Measurements from ENCODE around the gene SEMA5A. TPM values are rescaled to one million over a fixed set of nuclear protein-coding genes. Genes with fewer than 3 reads are reported as not detected.

Gene SEMA5A
- total and polyA plus RNA-seq, 2 of the 8 experiments (the other 6 are each of a cell fraction or from before 2014, with no cell fraction given), result 5.3 to 8.9 TPM

DNA sequence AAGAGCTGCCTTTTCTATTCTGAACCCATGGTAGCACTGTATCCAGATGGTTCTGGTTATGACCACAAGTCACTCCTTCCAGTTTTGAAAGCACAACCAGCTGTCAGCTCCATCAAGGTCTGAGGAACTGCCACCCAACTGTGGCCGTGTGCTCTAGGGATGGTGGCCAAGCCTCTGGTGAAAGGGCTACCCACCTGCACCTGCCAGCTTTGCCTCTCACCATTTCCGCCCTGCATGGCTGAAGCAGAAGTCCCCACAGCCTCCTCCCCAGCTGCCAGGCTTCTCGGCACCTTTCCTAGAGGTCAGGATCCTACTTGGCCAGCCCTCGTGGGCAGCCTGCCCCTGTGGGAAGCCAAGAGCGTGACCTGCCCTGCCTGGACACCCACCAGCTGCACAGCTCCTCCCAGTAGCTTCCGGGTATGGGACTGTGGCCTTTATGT, 16.8 kb downstream of the SEMA5A start:
- POLR2A ChIA-PET (ENCODE audit: partially characterized antibody), result no interaction called here
- Histone ChIP-seq H4K91ac (replicated peaks; ENCODE audit: insufficient read length, low read length) (no peak overlapping the region), H3K9ac (replicated peaks in 1 of 4; ENCODE audit: extremely low read depth in 1 of 4, low read depth in 3 of 4, low read length in 3 of 4) (no peak overlapping the region), H3K79me1 (ENCODE audit: low read depth, low read length) (no peaks in the 10 kb centered on the region), H3K4me2 (ENCODE audit: insufficient read depth in 1 of 2, low read depth in 2 of 2, low read length in 2 of 2) (no peak overlapping the region), H2BK20ac (ENCODE audit: low read length) (no peak overlapping the region), H2BK12ac (ENCODE audit: low read depth, low read length) (no peak overlapping the region), H3K36me3 (ENCODE audit: control insufficient read depth in 2 of 4, insufficient read depth in 4 of 4, low read length in 3 of 4) (no peaks in the 10 kb centered on the region), H3K27me3 (replicated peaks in 1 of 4; ENCODE audit: control insufficient read depth in 3 of 4, extremely low read depth in 1 of 4, insufficient read depth in 3 of 4, low read length in 3 of 4) (no peaks in the 10 kb centered on the region), H3K27ac (ENCODE audit: low read depth, low read length) (no peak overlapping the region), H3K23ac (ENCODE audit: insufficient read length) (no peak overlapping the region), H3K4me3 (ENCODE audit: extremely low read depth in 1 of 4, insufficient read depth in 2 of 4, low read depth in 3 of 4, low read length in 4 of 4) (no peak overlapping the region), H2AK5ac (ENCODE audit: low read depth, low read length) (no peak overlapping the region), H3K4me1 (replicated peaks in 1 of 4; ENCODE audit: control insufficient read depth in 3 of 4, insufficient read depth in 4 of 4, low read length in 3 of 4) (peaks cover 0 to 3% (median 0%) of the 10 kb centered on the region in 4 experiments; a peak in 2 of 7 replicates), H3K9me3 (ENCODE audit: insufficient read depth in 2 of 2, low read depth in 1 of 2, low read length in 1 of 2) (no peaks in the 10 kb centered on the region), H3K18ac (ENCODE audit: extremely low read depth, low read length) (no peak overlapping the region), H2AFZ (ENCODE audit: low read length) (no peak overlapping the region), H2BK5ac (ENCODE audit: low read depth, low read length) (no peak overlapping the region), H3K79me2 (ENCODE audit: control insufficient read depth in 1 of 2, insufficient read depth in 2 of 2, low read length in 2 of 2) (no peaks in the 10 kb centered on the region), H4K5ac (ENCODE audit: insufficient read length, low read depth, low read length) (no peak overlapping the region), H3K4ac (replicated peaks; ENCODE audit: insufficient read length, low read depth, low read length) (no peak overlapping the region), H2BK15ac (ENCODE audit: low read length) (no peak overlapping the region), H2BK120ac (replicated peaks; ENCODE audit: low read depth, low read length) (no peak overlapping the region), H4K20me1 (replicated peaks in 1 of 2; ENCODE audit: control insufficient read depth in 1 of 2, insufficient read depth in 2 of 2, low read length in 2 of 2) (peaks cover 0 to 1% of the 10 kb centered on the region in 2 experiments), H3K56ac (replicated peaks; ENCODE audit: insufficient read length, low read depth, low read length) (no peak overlapping the region), H3K23me2 (ENCODE audit: low read depth, low read length) (no peaks in the 10 kb centered on the region), H3K14ac (ENCODE audit: insufficient read length) (no peak overlapping the region), H4K8ac (ENCODE audit: extremely low read depth, insufficient read depth, low read length) (no peak overlapping the region)
- DNase-seq (ENCODE audit: low read depth in 1 of 2, low spot score in 2 of 2) (no peak), FAIRE-seq (no peak)
- WGBS, 2 experiments (ENCODE audit: extremely low coverage in 1 of 2, insufficient coverage in 1 of 2, insufficient read length in 1 of 2, insufficient replicate concordance in 2 of 2, low coverage in 1 of 2, low lambda C conversion rate in 2 of 2, missing lambda C conversion rate in 1 of 2), result 92% methylated on average over 6 of the region's 6 CpGs; no CpG with 5 or more reads in 1 of the 2 experiments
- CTCF ChIA-PET (ENCODE audit: partially characterized antibody), result interaction anchor here (0.9 to 1.7 kb wide), 2 partner anchors 11 to 15 kb away, joined by 4 to 5 read pairs; no protein-coding TSS in a partner anchor
- TF ChIP-seq CBX5 (IDR thresholded peaks at IDR 0.05; ENCODE audit: low read depth, low read length) (no peak), CBX8 (IDR thresholded peaks at IDR 0.05; ENCODE audit: borderline replicate concordance, low read depth, low read length) (no peak)

All from H1 (cell line).